ENCODE measurements around the gene OR9A2.
"Not testable (repeated sequence)": the region's sequence is repeated elsewhere in the genome, so short reads cannot be mapped to it uniquely, and the experiment has no call there.

Gene OR9A2

GRCh38 chr7:143008007-143008901, 18.7 kb downstream of the OR9A2 start:
- Mint-ChIP-seq H3K36me3 (no peaks in the 10 kb centered on the region), H3K4me1 (peaks cover 28% of the 10 kb centered on the region), H3K27me3 (no peaks in the 10 kb centered on the region), H3K9me3 (peaks cover 3% of the 10 kb centered on the region), H3K4me3 (no peak overlapping the region), H3K27ac (no peak overlapping the region)
- ATAC-seq: peak; percentile 91

- no peak overlapping the region for H3K27ac Mint-ChIP-seq
- H3K9me3 Mint-ChIP-seq: no peaks in the 10 kb centered on the region
- no peak for ATAC-seq
- H3K4me1 Mint-ChIP-seq: peaks cover 23% of the 10 kb centered on the region
- no peaks in the 10 kb centered on the region for H3K36me3 Mint-ChIP-seq
- H3K4me3 Mint-ChIP-seq: no peak overlapping the region
- H3K27me3 Mint-ChIP-seq: no peaks in the 10 kb centered on the region
These were observed 21.2 kb downstream of the OR9A2 start for GRCh38 chr7:143005632-143006260.

GRCh38 chr7:143003393-143004051, 23.4 kb downstream of the OR9A2 start:
- H3K27ac Mint-ChIP-seq: peak overlapping the region; percentile 59
- peak overlapping the region; percentile 81 for H3K4me3 Mint-ChIP-seq
- no peaks in the 10 kb centered on the region for H3K36me3 Mint-ChIP-seq
- peaks cover 11% of the 10 kb centered on the region for H3K4me1 Mint-ChIP-seq
- no peaks in the 10 kb centered on the region for H3K27me3 Mint-ChIP-seq
- ATAC-seq: peak; percentile 78
- H3K9me3 Mint-ChIP-seq: no peaks in the 10 kb centered on the region

GRCh38 chr7:143002898-143003297, 24.0 kb downstream of the OR9A2 start:
- no peak for ATAC-seq
- H3K9me3 Mint-ChIP-seq: no peaks in the 10 kb centered on the region
- peak overlapping the region; percentile 81 for H3K4me3 Mint-ChIP-seq

GRCh38 chr7:143002106-143002505, 24.8 kb downstream of the OR9A2 start:
- Mint-ChIP-seq H3K9me3 (no peaks in the 10 kb centered on the region), H3K4me3 (no peak overlapping the region), H3K36me3 (no peaks in the 10 kb centered on the region), H3K27me3 (no peaks in the 10 kb centered on the region), H3K4me1 (peaks cover 11% of the 10 kb centered on the region), H3K27ac (no peak overlapping the region)
- no peak for ATAC-seq

More at GRCh38 chr7:143002898-143003297, 24.0 kb downstream of the OR9A2 start:
- peak overlapping the region; percentile 59 for H3K27ac Mint-ChIP-seq
- H3K36me3 Mint-ChIP-seq: no peaks in the 10 kb centered on the region
- H3K4me1 Mint-ChIP-seq: peaks cover 11% of the 10 kb centered on the region
- no peaks in the 10 kb centered on the region for H3K27me3 Mint-ChIP-seq

- H3K36me3 Mint-ChIP-seq: no peaks in the 10 kb centered on the region
- ATAC-seq: no peak
- H3K4me3 Mint-ChIP-seq: no peak overlapping the region
- H3K27me3 Mint-ChIP-seq: no peaks in the 10 kb centered on the region
- no peak overlapping the region for H3K27ac Mint-ChIP-seq
- H3K9me3 Mint-ChIP-seq: no peaks in the 10 kb centered on the region
- H3K4me1 Mint-ChIP-seq: peaks cover 14% of the 10 kb centered on the region
These were observed 26.3 kb downstream of the OR9A2 start for GRCh38 chr7:143000648-143001047.

- no peaks in the 10 kb centered on the region for H3K27me3 Mint-ChIP-seq
- peaks cover 21% of the 10 kb centered on the region for H3K4me1 Mint-ChIP-seq
- H3K27ac Mint-ChIP-seq: no peak overlapping the region
- H3K4me3 Mint-ChIP-seq: no peak overlapping the region
- H3K9me3 Mint-ChIP-seq: no peaks in the 10 kb centered on the region
- no peak for ATAC-seq
- no peaks in the 10 kb centered on the region for H3K36me3 Mint-ChIP-seq
These were observed 27.1 kb downstream of the OR9A2 start for GRCh38 chr7:142999793-143000192.

GRCh38 chr7:142998966-142999365, 28.0 kb downstream of the OR9A2 start:
- Mint-ChIP-seq H3K36me3 (no peaks in the 10 kb centered on the region), H3K9me3 (peaks cover 2% of the 10 kb centered on the region), H3K4me3 (no peak overlapping the region), H3K4me1 (peaks cover 21% of the 10 kb centered on the region), H3K27me3 (no peaks in the 10 kb centered on the region), H3K27ac (no peak overlapping the region)
- ATAC-seq: no peak

GRCh38 chr7:142997456-142997989, 29.4 kb downstream of the OR9A2 start:
- H3K4me1 Mint-ChIP-seq: peaks cover 10% of the 10 kb centered on the region
- H3K27me3 Mint-ChIP-seq: no peaks in the 10 kb centered on the region
- no peaks in the 10 kb centered on the region for H3K36me3 Mint-ChIP-seq
- ATAC-seq: no peak
- H3K9me3 Mint-ChIP-seq: peaks cover 6% of the 10 kb centered on the region
- no peak overlapping the region for H3K27ac Mint-ChIP-seq
- no peak overlapping the region for H3K4me3 Mint-ChIP-seq

GRCh38 chr7:142992427-142992826, 34.5 kb downstream of the OR9A2 start:
- Mint-ChIP-seq H3K27ac (no peak overlapping the region), H3K9me3 (peaks cover 6% of the 10 kb centered on the region), H3K36me3 (no peaks in the 10 kb centered on the region), H3K4me3 (no peak overlapping the region), H3K27me3 (peaks cover 21% of the 10 kb centered on the region), H3K4me1 (peaks cover 10% of the 10 kb centered on the region)
- no peak for ATAC-seq

- peaks cover 41% of the 10 kb centered on the region for H3K27me3 Mint-ChIP-seq
- H3K4me3 Mint-ChIP-seq: no peak overlapping the region
- H3K9me3 Mint-ChIP-seq: peaks cover 2% of the 10 kb centered on the region
- no peaks in the 10 kb centered on the region for H3K36me3 Mint-ChIP-seq
- no peaks in the 10 kb centered on the region for H3K4me1 Mint-ChIP-seq
- H3K27ac Mint-ChIP-seq: no peak overlapping the region
- no peak for ATAC-seq
These were observed 42.6 kb downstream of the OR9A2 start for GRCh38 chr7:142984297-142984696.

- no peak for ATAC-seq
- H3K27me3 Mint-ChIP-seq: peaks cover 41% of the 10 kb centered on the region
- H3K9me3 Mint-ChIP-seq: peaks cover 2% of the 10 kb centered on the region
- H3K4me1 Mint-ChIP-seq: no peaks in the 10 kb centered on the region
- no peak overlapping the region for H3K4me3 Mint-ChIP-seq
- no peak overlapping the region for H3K27ac Mint-ChIP-seq
- no peaks in the 10 kb centered on the region for H3K36me3 Mint-ChIP-seq
These were observed 43.1 kb downstream of the OR9A2 start for GRCh38 chr7:142983825-142984224.

GRCh38 chr7:142978402-142978801, 48.5 kb downstream of the OR9A2 start:
- ATAC-seq, H3K9me3 Mint-ChIP-seq, H3K4me1 Mint-ChIP-seq, H3K36me3 Mint-ChIP-seq, H3K27ac Mint-ChIP-seq, H3K4me3 Mint-ChIP-seq: not testable (repeated sequence)
- H3K27me3 Mint-ChIP-seq: peaks cover 24% of the 10 kb centered on the region

All from stimulated activated memory B cell treated with anti-CD40 and anti-IgM and Interleukin-4, amounts not matched to agents 10 μg/mL and 1 μg/mL and 100 μg/mL, for 72 hours (primary cell).